NOMO-1 treated with DMSO at 0.1 percent for 48 hours (cell line): ENCODE data around the gene TREH.

Experiments used
- DNase-seq: peaks from one replicate; lab custom pipeline; 2025; ENCODE audit not compliant: unreplicated experiment; lab: John Stamatoyannopoulos, UW

The TREH gene

DNA sequence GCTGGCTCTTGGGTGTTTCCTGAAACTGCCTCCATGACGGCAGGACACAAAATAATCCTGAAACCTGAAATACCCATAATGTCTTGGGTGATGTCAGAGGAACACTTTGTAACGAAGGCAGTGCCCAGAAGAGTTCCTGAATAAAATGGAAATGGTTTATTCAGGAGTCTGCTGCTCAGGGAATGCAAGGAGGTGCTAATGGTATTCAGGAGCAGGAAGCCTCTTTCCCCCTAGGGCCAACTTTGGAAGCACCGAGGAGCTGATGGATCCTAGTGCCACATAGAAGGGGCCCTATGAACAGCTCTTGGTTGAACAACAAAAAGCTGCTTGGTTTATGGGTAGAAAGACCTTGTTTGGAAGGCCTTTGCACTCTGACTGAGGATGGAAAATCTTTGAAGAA, 15.5 kb downstream of the TREH start:
- DNase-seq: no peak

DNA sequence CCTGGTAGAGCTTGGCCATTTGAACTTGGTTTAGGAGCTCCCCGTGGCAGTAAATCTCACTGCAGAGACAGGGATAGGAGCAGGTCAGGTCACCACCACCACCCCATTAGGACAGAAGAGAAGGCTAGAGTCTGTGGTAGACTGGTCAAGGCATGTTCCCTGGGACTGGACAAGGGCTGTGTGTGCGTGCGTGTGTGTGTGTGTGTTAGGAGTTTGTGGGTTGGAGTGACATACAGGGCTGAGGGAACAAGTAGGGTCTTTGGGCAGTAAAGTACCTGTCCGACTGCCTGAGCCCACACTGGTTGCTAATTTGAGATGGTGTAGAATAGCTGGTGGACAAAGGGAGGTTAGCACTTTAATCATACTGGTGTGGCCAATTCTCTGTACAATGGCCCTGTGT, 16.1 kb downstream of the TREH start:
- no peak for DNase-seq

DNA sequence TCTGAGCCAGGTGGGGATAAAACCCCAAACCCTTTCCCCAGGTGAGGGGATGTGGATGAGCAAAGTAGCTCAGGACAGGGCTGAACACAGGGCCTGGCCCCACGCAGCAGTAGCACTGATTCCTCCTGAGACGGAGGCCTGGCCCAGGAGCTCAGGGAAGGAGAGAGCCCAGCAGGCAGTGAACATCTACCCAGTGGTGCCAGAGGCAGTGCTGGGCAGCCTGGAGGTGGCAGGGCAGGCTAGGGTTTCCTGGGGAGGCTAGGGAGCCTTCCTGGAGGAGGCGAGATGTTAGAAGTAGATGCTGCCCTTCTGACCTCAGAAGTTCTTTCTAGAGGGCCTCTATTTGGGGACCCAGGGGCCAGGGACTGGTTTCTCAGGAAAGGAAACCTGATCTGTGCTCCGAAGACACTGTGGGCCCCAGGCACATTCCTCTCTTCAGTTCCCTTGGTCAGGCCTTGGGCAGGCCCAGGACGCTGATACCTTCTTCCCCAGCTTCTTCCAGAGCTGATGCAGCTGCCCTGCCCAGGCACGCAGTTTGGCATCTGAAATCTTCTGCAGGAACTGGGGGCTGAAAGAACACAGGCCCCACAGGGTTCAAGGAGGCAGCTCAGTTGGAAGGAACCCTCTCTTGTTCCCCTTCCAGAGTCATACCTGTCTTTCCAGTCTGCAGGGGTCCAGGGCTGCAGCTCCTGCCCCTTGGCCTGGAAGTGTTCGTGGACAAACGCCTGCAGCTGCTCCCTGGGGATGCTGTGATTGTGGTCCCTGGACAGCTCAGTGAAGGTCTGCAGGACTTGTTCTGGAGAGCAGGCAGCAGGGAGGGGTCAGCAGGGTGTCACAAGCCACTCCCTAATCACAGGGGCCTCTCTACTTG, 16.8 kb downstream of the TREH start:
- no peak for DNase-seq

DNA sequence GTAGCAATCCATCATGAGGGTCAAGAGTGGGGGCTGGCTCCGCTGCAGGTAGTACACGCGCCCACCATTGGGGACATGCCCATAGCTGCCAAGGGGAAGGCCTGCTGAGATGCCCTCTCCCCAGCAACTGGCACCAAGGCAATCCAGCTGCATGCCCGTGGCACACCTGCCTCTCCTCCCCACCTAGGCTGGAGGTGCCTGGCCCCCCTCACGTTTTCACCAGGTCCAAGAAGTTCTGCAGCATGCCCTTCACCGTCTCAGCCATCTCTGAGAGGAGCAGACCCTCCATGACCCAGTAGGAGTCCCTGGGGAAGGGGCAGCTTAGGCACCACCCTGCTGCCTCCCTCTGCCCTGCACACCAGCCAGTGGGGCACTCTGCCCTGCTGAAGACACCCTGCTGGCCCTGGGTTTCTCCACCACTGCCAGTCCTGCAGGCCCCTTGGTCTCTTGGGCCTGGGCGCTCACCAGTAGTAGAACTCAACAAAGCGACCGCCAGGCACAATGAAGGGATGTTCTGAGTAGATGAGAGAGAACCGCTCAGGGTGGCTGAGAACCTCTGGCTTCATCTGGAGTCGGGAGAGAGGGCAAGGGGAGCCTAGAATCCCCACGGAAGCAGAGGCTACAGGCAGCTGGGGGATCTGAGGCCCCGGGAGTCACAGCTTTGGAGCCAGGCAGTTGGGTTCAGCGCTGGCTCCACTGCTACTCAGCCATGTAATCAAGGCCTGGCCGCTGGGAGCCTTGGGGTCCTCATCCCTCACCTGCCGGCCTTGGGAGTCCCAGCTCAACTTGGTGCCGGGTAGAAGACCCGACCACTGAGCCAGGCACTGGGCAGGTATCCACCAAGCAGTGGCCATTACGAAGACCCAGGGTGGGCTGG, 17.8 kb downstream of the TREH start:
- DNase-seq: no peak

DNA sequence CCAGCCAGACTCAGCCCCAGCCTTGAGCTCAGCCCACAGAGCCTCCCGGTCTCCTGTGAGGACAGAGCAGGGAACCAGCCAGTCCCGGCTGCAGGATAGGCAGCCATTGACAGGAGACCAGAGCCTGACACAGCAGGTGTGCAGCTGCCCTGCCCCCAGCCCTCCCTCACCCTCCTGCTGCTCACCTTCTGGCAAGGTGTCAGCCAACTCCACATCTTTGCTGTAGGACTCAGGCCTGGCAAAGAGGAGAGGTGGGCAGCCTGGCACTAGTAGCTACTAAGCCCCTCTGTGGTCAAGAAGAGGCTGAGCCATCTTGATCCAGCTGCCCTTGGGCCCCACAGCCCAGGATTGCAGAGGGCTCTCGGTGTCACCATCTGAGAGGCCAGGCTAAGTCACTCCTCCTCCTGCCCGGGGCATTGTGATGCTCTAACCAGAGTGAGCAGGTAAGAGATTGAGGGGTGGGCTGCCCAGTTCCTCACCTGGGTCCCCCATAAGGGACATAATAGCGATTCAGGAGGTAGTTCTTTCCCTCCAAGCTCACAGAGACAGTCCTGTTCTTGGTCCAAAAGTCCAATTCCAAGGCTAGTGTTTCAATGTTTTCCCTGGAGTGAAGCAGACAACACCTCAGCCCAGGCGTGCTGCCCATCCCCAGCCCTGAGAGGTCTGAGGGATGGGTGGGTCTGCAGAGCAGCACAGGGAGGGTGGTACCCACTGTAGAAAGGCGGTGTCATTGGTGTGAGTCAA, 18.6 kb downstream of the TREH start:
- DNase-seq: no peak

DNA sequence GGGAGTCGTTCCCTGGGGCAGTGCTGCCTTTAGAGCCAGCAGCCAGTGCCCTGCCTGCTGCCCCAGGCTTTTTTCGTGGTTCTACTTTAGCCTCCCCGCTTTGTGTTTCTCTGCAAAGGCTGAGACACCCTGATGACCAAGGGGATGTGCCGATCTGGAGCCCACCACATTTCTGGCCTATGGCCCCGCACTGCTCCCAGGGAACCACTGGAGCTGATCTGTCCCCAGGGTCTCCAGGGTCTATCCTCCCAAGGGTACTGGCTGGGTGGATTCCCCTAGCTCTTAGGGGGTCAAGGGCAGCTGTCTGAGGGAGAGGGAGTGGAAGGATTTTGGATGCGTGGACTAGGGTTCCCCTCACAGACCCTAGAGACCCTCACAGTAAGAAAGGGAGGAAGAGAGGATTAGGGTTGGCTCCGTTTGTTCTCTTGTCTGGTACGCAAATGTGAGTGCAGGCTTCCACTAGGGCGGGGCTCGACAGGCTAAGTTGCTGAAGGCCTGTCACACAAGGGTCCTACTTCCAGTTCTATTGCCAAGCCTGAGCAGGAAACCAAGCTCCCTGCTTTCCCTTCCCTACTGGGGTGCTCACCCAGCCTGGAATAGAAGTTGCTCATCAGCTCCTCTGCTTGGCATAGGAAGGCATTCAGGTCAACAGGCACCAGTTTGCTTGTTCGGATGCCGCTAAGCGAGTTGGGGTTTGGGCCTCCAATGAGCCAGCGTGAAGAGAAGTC, 19.3 kb downstream of the TREH start:
- DNase-seq: no peak

DNA sequence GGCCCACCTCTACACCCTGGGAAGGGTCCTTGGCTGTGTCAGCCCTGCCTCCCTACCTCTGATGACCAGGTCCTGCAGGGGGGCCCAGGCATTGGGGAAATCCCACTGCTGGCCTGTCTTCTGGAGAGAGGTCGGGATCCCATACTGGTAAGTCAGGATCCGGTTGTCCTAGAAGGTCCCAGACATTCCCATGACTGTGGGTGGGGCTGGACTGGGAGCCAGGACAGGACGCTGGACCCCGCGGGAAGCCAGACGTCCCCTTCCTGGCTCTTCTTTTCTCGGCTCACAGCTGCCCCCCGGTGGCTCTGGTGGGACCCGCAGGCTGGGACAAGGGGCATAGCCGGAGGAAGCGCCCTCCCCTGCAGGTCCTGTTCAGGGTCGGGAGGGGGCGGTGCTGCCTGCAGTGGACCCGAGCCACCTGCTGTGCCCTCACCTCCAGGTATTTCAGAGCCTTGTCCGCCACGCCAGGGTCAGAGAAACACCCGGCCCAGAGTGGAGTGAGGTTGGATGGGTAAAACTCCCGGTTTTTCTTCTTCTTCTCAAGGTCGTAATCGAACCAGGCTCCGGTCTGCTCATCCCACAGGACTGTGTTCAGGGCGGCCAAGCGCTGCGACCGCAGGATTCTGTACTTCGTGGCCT, 20.0 kb downstream of the TREH start:
- peak; percentile 80 for DNase-seq

DNA sequence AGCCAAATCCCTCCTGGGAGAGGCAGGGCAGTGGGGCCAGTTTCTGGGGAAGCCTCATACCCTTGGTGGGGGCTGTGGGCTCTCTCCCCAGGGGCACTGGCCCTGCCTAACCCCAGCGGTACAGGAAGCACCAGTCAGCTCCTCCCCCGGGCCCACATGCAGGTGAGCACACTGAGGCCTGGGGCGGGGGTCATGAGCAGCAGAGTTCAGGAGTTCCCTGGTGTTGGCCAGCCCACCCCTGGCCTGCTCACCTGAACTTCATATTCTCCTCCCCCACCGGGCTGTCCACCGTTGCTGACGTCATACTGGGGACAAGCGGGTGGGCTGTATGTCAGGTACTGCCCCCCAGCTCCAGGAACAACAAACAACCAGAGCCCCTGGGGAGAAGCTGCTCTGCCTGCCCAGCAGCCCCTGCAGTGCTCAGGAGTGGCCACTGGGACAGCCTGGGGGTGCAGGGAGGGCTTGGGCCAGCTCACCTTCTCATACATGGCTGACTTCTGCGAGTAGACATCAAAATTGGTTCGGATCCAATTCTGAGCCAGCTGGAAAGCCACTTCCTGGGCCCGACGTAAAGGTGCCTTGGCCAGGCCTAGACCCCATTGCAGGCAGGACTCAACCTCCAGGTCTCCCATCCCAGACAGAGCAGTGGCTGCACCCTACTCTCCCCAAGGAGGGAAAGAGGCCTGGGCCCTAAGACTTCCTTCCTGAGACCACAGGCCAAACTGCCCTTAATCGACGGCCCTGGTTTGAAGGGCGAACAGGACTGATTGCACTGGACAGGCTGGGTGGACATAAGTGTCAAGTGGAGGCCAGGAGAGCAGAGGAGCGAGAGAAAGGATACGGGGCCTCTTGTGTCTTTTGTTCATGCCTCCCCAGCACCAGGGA, 20.8 kb downstream of the TREH start:
- DNase-seq: no peak

DNA sequence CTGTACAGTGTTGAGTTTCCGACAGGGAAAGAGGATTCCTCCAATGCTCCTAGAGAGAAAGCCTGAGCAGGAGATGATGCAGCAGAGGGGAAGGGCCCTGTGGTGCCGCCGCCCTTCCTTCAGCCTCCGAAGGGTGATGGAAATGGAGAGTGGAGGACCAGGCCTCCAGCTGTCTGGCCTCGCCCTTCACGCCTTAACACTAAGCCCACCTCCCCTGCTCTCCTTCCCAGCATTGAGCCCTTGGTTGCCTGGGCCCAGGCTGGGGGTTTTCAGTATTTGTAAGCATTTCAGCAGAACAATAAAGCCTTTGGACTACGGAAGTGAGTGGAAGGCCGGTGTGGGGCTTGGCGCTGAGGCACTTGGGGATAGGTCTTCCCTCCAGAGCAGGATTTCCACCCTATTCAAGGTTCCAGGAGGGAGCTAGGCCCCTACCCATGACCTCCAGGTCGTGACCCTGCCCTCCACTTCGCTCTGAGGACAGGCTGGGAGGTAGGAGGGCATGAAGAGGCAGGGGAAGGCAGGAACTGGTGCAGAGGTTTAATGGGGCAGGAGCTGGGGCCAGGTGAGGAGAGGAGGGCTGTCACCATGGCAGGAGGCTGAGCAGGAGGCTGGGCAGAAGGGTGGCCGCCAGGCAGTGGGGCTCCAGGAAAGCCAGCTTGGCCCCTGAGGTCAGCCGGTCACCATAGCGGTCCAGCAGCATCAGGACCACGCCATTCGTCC, 21.6 kb downstream of the TREH start:
- DNase-seq: no peak

DNA sequence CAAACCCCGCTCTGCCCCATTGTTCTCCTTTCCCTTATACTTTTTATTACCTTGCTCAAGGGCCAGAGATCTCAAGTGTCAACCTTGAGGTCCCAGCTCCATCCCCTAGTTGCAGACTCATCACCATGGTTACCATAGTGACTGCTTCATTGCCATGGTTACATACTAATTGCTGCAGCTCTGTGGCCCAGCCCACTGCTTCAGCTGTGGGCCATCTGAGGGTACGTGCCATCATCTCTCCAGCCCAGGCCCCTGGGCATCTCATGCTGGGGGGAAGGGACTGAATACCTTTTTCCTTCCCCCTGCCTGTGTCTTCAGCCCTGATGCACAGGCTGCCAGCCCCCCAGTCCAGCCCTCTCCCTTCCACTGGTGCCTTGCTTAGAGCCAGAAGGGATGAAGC, 22.2 kb downstream of the TREH start:
- no peak for DNase-seq

DNA sequence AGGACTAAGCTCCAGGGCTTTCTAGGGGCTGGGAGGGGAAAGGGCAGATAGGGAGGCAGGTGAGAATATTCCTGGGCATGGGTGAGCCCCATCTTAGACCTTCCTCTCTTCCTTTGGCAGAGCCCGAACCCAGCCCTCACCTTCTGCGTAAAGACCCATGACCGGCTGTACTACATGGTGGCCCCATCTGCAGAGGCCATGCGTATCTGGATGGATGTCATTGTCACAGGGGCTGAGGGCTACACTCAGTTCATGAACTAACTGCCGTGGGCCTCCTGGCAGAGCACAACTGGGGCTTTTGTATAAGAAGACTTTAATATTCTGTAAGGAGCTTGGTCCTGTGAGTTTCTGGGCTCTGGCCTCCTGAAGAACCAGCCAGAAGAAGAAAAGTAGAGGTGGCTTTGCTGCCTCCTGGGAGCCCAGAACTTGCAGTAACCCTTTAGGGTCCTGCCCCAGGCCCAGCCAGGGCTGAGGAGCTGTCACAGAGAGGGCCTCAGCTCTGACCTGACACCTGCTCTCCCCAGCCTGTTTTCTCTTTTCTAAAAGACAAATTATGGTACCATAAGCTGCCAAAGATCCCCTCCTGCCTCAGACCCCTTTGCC, 22.8 kb downstream of the TREH start:
- no peak for DNase-seq

DNA sequence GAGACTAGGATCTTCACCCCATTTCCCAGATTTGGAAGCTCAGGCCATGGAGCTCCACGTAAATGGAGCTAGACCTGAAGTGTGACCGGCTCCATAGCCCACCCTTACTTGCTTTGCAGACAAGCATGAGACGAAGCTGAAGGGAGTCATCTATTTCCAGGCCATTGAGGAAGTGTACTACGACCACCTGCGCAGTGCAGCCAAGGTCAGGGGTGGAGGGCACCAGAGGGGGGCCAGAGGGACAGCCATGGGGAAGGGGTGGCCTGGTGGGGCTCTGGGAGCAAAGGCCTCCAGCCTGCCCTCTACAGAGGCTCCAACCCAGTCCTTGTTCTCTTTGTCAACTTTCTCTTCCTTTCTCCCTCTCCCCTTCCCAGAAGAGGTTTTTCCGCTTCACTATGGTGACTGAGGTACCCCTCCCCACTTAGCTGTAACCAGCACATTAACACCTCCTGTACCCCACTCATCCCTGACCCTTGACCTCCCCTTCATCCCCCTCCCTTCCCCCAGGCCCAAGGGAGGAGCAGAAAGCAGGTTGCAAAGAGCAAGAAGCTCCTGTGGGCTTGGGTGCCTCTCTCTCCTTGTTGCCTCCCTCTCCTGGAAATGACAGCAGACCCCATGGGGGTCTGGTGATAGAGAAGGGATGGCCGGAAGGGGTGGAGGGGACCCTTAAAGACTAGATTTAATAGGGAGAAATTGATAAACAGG, 23.8 kb downstream of the TREH start:
- no peak for DNase-seq

DNA sequence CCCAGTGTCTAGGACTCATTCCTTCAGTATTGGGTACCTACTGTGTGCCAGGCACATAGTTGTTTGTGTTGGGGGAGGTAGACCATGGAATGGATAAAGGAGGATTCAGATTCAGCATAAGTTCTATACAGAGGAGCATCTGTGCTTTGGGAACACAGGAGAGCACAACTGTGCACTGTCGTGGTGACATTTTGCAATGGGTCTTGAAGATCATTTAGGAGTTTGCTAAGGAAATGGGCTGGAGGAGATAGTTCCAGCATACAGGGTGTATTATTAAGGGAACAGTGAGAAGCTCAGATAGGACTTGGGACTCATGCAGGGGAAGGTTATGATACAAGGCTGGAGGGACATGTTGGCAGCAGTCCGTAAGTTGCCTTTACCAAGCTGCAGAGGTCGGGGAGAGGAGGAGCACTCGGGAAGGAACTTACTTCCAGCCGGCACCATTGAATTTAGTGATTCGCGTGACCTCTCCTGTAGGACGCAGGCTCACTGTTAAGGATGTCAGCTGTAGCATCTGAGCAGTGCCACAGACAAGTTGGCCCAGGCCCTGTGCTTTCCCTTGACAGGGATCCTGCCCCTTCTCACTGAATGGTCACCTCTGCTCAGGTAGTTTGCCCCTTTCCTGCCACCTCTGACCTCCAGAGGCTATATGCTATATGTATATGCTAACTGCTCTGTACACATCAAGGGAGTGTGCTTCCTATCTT, 25.6 kb downstream of the TREH start:
- DNase-seq: no peak

DNA sequence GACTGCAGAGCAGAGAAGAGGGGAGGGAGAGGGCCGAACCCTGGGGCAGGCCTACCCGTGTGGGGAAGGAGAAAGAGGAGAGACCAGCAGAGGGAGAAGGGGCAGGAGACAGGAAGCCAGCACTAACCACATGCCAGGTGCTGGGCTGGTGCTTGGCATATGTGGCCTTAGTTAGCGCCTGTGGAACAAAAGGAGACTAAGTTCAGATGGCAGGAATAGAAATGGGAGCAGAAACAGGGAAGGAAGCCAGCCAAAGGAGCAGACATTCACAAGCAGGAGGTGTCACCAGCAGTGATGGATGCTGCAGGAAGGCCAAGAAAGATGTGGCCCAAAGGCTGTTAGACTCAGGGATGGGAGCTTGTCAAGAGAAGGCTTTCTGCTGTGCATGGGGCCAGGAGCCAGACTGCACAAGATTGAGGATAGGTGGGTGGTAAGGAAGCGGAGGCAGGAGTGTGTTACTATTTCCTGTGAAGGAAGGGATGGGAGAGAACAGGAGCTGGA, 26.7 kb downstream of the TREH start:
- no peak for DNase-seq

DNA sequence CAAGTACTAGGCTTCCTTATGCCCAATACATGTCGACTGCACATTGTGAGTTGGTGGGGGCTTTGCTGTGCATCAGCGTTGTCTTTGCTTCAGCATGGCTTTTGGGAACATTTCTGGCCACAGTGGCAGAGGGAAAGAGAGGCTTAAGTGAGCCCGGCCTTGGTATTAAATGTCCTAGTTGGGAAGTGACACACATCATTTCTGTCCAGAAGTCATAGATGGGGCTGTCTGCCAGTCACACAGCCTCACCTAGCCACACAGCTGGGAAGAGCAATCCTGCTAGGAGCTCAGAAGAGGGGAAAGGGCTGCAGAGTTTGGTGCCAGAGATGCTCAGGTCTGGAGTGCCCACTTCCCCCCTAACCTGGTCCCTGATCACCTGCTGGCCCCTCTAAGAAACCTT, 27.6 kb downstream of the TREH start:
- DNase-seq: no peak

DNA sequence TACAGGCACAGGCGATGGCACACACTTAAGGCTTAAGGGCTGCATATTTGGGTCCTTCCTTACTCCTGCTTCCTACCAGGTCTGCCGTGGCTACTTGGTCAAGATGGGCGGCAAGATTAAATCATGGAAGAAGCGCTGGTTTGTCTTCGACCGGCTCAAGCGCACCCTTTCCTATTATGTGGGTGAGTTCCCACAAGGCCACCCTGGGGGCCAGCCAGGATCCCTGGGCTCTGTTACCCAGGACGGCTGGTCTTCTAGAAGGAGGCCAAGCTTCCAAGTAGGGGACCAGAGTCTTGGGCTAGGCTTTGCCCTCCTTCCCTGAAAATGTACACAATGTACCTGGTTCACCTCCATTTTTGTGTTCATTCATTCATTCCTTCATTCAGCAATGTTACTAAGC, 29.1 kb downstream of the TREH start:
- no peak for DNase-seq

DNA sequence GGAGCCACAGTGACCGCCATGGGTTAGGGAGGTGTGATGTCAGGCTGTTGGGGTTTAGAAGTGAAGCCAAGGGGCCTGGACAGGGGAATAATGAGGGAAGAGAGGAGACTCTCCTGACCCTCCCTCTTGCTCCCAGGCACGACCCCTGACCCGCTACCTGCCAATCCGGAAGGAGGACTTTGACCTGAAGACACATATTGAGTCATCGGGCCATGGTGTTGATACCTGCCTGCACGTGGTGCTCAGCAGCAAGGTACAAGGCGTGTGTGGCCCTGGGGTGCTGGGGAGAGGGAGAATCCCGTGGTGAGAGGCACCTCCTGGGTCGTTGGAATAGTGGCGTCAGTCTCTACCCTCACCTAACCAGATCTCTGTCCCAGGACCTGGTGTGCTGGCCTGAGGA, 29.5 kb downstream of the TREH start:
- no peak for DNase-seq
